ENCODE data around the gene TNFSF18.
A peak's percentile ranks its signal among the peaks of the same experiment; 100 is the strongest.

TNFSF18 gene

DNA sequence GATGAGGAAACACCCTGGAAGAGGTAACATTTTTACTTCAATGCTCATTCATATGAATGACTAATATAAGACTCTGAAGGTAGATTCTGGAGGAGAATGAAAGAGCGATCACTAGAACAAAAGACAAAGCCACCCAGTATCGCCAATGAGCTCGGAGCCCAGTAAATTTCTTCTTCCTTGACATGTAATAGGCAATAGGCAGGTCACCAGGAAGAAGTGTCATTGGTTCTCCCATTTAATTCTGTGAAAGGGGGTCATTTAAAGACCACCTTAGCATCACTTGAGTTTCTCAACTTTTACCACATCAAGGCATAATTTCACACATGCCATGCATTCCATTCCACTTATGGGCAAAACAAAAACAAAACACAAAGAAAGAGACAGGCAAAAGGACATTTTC is 7.9 kb downstream of the TNFSF18 start:
- TF ChIP-seq CTCF (conservative IDR thresholded peaks at IDR 0.05; ENCODE audit: low read depth, low read length), result no peak
- peak; percentile 53 for DNase-seq (ENCODE audit: low read depth)

GRCh38 chr1:173039626-173040025 is 11.1 kb downstream of the TNFSF18 start:
- DNase-seq (ENCODE audit: low read depth), result no peak
- no peak overlapping the region for H3K4me3 ChIP-seq (ENCODE audit: low read length)
- no peak for TF ChIP-seq CTCF (conservative IDR thresholded peaks at IDR 0.05; ENCODE audit: low read depth, low read length)

More for the DNA sequence above, 7.9 kb downstream of the TNFSF18 start:
- H3K4me3 ChIP-seq (ENCODE audit: low read length), result no peak overlapping the region

DNA sequence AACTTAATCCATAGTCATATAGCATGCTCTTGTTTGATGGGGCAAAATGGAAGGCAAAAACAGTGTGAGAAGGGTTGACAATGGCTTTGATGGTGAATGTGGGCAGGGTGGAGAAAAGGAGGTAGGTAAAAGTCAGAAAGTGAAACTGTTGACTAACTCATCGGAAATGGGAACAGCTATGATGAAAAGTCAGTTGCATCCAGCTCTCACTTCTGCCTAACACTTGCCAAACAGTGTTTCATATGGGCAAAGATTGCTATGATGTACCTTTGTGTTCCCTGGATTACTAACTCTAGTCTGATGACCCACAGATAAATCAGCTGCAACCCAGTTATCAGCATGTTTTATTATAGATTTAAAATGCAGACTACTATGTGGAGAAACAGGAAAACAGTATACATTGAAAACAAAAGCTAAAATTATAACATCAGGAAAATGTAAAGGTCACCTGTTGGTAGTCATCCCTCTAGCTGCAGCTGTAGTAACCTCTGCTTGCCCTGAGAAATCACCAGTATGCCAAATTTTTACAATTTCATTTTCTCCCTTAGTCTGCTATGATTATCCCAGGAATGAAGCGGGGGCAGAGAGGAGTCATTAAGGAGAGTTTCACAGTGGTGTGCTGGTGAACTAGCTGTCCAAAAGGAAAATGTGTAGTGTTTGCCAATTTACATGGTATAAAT is 11.7 kb downstream of the TNFSF18 start:
- no peak for DNase-seq (ENCODE audit: low read depth)
- no peak for TF ChIP-seq CTCF (conservative IDR thresholded peaks at IDR 0.05; ENCODE audit: low read depth, low read length)
- H3K4me3 ChIP-seq (ENCODE audit: low read length), result no peak overlapping the region

GRCh38 chr1:173024543-173024942 is 26.2 kb downstream of the TNFSF18 start:
- no peak for TF ChIP-seq CTCF (conservative IDR thresholded peaks at IDR 0.05; ENCODE audit: low read depth, low read length)
- no peak for DNase-seq (ENCODE audit: low read depth)
- no peak overlapping the region for H3K4me3 ChIP-seq (ENCODE audit: low read length)

GRCh38 chr1:173023343-173023742 is 27.4 kb downstream of the TNFSF18 start:
- no peak for TF ChIP-seq CTCF (conservative IDR thresholded peaks at IDR 0.05; ENCODE audit: low read depth, low read length)
- no peak for DNase-seq (ENCODE audit: low read depth)
- no peak overlapping the region for H3K4me3 ChIP-seq (ENCODE audit: low read length)

DNA sequence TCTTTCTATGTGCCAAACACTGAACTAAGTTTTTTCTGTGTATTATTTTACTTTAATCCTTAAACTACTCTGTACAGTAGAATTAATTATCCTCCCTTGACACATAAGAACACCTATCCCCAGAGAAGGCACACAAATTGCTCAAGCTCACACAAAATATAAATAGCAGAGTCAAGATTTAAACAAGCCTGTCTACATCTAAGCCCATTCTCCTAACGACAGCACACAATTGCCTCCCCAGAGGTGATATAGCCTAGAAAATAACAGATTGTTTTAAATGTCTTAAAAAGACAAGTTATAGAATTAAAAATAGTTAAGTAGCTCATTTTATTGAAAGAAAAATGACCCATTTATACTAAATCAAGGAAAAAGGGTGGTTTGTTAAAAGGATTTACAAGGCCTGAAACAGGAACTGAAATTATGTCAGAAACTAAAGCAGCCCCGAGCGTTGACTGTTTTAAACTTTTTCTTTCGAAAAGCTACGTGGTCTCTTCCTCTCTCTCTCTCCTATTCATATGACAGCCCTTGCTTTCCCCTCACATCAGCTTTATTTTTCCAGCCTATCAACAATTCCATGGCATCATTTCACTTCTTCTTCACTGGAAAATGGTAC is 30.5 kb downstream of the TNFSF18 start:
- TF ChIP-seq CTCF (conservative IDR thresholded peaks at IDR 0.05; ENCODE audit: low read depth, low read length), result no peak
- DNase-seq (ENCODE audit: low read depth), result no peak
- H3K4me3 ChIP-seq (ENCODE audit: low read length), result no peak overlapping the region

- TF ChIP-seq CTCF (conservative IDR thresholded peaks at IDR 0.05; ENCODE audit: low read depth, low read length), result no peak
- no peak overlapping the region for H3K4me3 ChIP-seq (ENCODE audit: low read length)
- no peak for DNase-seq (ENCODE audit: low read depth)
These were observed 32.9 kb downstream of the TNFSF18 start for GRCh38 chr1:173017792-173018191.

All from retinal pigment epithelial cell (primary cell).